ENCODE measurements around the gene NTM.

GRCh38 chr11:131664816-131665215 is 294.4 kb downstream of the NTM start:
- TF ChIP-seq EP300 (IDR thresholded peaks at IDR 0.05; ENCODE audit: borderline replicate concordance in 1 of 2, low read depth in 2 of 2, low read length in 2 of 2) (no peak), CTCF (IDR thresholded peaks at IDR 0.05; ENCODE audit: control extremely low read depth in 1 of 3, insufficient read depth in 1 of 3, low read depth in 1 of 3, low read length in 3 of 3) (no peak), MAX (IDR thresholded peaks at IDR 0.05) (no peak)
